Gastroesophageal sphincter (tissue), 4 donors: ENCODE data around the gene GAREM1. TPM values are rescaled to one million over a fixed set of nuclear protein-coding genes. Genes with fewer than 3 reads are reported as not detected.
A peak's percentile ranks its signal among the peaks of the same experiment; 100 is the strongest.

Source experiments
- ATAC-seq: fragments of 150-250 bp; one replicate; pipeline ENCODE4 v1.9.1; 2016; ENCODE audit warnings: mild to moderate bottlenecking, moderate library complexity
- H3K27ac ChIP-seq, 4 donors: fragments of 200-600 bp; sonication (generic) in 3 of 4; 1 replicate in 3 of 4; 2 replicates in 1 of 4; pipeline ENCODE4 v1.5.1; 2016 to 2019
- H3K27me3 ChIP-seq: fragments of 200-600 bp; sonication (generic); one replicate; pipeline ENCODE4 v1.5.1; 2019
- H3K36me3 ChIP-seq, 2 donors: fragments of 200-600 bp; sonication (generic); one replicate each; pipeline ENCODE4 v1.5.1; 2019; ENCODE audit warnings: control low read depth in 1 of 2
- H3K4me1 ChIP-seq, 3 donors: fragments of 200-600 bp; sonication (generic); 1 replicate in 2 of 3; 2 replicates in 1 of 3; pipeline ENCODE4 v1.5.1; 2016 to 2019; ENCODE audit warnings: control low read depth in 2 of 3
- H3K4me3 ChIP-seq, 2 donors: fragments of 200-600 bp; sonication (generic); one replicate each; pipeline ENCODE4 v1.5.1; 2019; ENCODE audit warnings: mild to moderate bottlenecking in 1 of 2, moderate library complexity in 1 of 2
- H3K9me3 ChIP-seq, 3 donors: fragments of 200-600 bp; sonication (generic); one replicate each; pipeline ENCODE4 v1.5.1; 2017 to 2019; ENCODE audit warnings: control low read depth in 2 of 3
- CTCF ChIP-seq, 4 experiments: fragments of 200-600 bp in 2 of 4; fragments of 450-650 bp in 2 of 4; sonication (generic) in 1 of 4; IDR thresholded peaks; one replicate each; pipeline ENCODE4 v1.5.1; 2017 to 2019; ENCODE audit warnings: antibody characterized with exemption in 4 of 4, mild to moderate bottlenecking in 2 of 4, moderate library complexity in 2 of 4
- EP300 ChIP-seq: sonication (generic); formaldehyde crosslinking; IDR thresholded peaks from one replicate; pipeline ENCODE4 v1.6.1; 2017; ENCODE audit warnings: antibody characterized with exemption, mild to moderate bottlenecking
- POLR2A ChIP-seq, 2 donors: fragments of 450-650 bp; IDR thresholded peaks; one replicate each; pipeline ENCODE4 v1.6.1; 2017; ENCODE audit warnings: antibody characterized with exemption in 2 of 2, mild to moderate bottlenecking in 2 of 2, moderate library complexity in 1 of 2
- POLR2AphosphoS5 ChIP-seq: sonication (generic); formaldehyde crosslinking; IDR thresholded peaks from one replicate; pipeline ENCODE4 v1.6.1; 2017; ENCODE audit warnings: antibody characterized with exemption
- WGBS, 2 donors: methylation state at CpG; one replicate each; pipeline ENCODE4 v1.1.5; 2018; ENCODE audit warnings: low coverage in 1 of 2; 5-methylcytosine and 5-hydroxymethylcytosine counted together
- total RNA-seq, 4 donors: library from RNA; depleted of rRNA; stranded (reverse); fragments of >200 nt; gene quantifications; one replicate each; pipeline ENCODE4 v1.1.0, GENCODE V29; 2016

GAREM1 gene
- total RNA-seq, 4 donors from 2014 or later, result 8.2 to 16.6 (median 12.3) TPM

DNA sequence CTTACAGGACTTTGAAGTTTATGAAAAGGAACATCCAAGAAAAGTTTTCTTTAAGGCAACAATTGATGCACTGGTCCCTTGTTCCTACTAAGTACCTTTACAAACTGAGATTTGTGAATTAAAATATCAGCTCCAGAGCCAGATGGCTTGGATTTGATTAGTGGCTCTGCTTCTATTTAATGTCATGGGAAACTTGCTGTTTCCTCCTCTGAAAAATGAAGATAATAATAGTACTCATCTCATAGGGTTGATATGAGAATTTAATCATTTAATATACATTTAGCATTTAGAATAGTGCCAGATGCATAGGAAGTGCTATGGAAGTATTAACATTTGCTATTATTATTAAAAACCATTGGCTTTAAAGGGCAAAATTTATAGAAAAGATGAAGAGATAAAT lies 2.6 kb upstream of the GAREM1 start:
- TF ChIP-seq CTCF (IDR thresholded peaks at IDR 0.05) (no peak), POLR2AphosphoS5 (no peak), POLR2A (IDR thresholded peaks at IDR 0.05) (no peak)
- Histone ChIP-seq H3K36me3 (no peaks in the 10 kb centered on the region), H3K4me3 (no peak overlapping the region), H3K27me3 (no peaks in the 10 kb centered on the region), H3K9me3 (no peaks in the 10 kb centered on the region), H3K27ac (no peak overlapping the region), H3K4me1 (peaks cover 0 to 22% (median 3%) of the 10 kb centered on the region in 3 donors)
- no peak for ATAC-seq

- H3K36me3 ChIP-seq, result no peaks in the 10 kb centered on the region
- peaks cover 0 to 27% (median 3%) of the 10 kb centered on the region in 3 donors for H3K4me1 ChIP-seq
- no peak overlapping the region for H3K27ac ChIP-seq
- no peaks in the 10 kb centered on the region for H3K27me3 ChIP-seq
- no peak for TF ChIP-seq POLR2A (IDR thresholded peaks at IDR 0.05)
- TF ChIP-seq CTCF (IDR thresholded peaks at IDR 0.05), result no peak
- TF ChIP-seq POLR2AphosphoS5, result no peak
- TF ChIP-seq EP300, result no peak
- no peak for ATAC-seq
- H3K9me3 ChIP-seq, result no peaks in the 10 kb centered on the region
- WGBS, 2 donors, result 0% methylated on average over 1 of the region's 1 CpG
- no peak overlapping the region for H3K4me3 ChIP-seq
These were observed 2.2 kb upstream of the GAREM1 start for GRCh38 chr18:32472841-32473240.

DNA sequence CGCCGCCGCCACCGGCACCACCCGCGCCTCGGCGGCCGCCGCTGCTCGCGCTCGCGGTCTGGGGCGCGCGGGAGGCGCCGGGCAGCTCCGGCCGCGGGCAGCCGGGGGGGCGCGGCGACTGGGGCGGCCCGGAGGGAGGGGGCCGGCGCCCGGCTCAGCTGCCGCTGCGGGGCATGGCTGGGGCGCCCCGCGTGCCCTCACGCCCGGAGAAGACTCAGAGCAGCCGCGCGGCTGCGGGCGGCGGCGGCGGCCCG lies 295 bp downstream of the GAREM1 start:
- TF ChIP-seq POLR2A (IDR thresholded peaks at IDR 0.05), result no peak
- no peak for TF ChIP-seq CTCF (IDR thresholded peaks at IDR 0.05)
- no peak for TF ChIP-seq POLR2AphosphoS5
- TF ChIP-seq EP300, result no peak
- peak; percentile 64 for ATAC-seq
- no CpG with 5 or more reads among the region's 47 CpGs for WGBS, 2 donors

GRCh38 chr18:32469691-32470459 lies 807 bp downstream of the GAREM1 start:
- WGBS, 2 donors, result 1 to 8% methylated on average over 5 to 6 of the region's 41 CpGs
- H3K4me1 ChIP-seq, result peaks cover 0 to 40% (median 3%) of the 10 kb centered on the region in 3 donors
- no peaks in the 10 kb centered on the region for H3K36me3 ChIP-seq
- H3K27me3 ChIP-seq, result no peaks in the 10 kb centered on the region
- H3K9me3 ChIP-seq, result no peaks in the 10 kb centered on the region
- TF ChIP-seq POLR2A (IDR thresholded peaks at IDR 0.05) (no peak), POLR2AphosphoS5 (peak; percentile 11)
- H3K27ac ChIP-seq, result peak overlapping the region; percentile 65 to 96 (median 92)
- peak; percentile 13 for ATAC-seq
- peak overlapping the region; percentile 86 to 87 for H3K4me3 ChIP-seq

More for the DNA sequence above, 295 bp downstream of the GAREM1 start:
- Histone ChIP-seq H3K36me3 (no peaks in the 10 kb centered on the region), H3K27ac (peak overlapping the region; percentile 65 to 96 (median 92)), H3K27me3 (no peaks in the 10 kb centered on the region), H3K4me3 (peak overlapping the region; percentile 86 to 87), H3K9me3 (no peaks in the 10 kb centered on the region), H3K4me1 (peaks cover 0 to 40% (median 3%) of the 10 kb centered on the region in 3 donors)

DNA sequence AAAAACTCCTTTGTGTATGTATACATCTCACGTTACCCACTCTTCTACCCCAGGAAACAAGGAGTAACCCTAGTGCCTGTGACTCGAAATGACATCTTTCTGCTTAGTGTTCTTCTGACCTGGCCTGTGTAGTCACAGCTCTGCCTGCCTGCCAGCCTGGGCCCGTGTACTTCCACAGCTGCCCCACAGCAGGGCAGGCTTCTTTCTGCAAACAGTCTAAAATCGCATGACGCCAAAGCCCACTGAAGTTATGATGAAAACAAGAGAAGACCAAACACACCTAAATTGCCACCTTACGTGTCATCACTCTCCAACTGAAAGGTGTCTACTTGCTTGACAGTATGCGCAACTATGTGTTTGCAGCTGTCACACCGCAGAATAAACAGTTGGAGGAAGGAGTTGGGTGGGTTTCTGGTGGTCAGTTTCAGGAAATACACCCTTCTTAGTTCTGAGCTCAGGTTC lies 1.5 kb downstream of the GAREM1 start:
- TF ChIP-seq CTCF (IDR thresholded peaks at IDR 0.05) (peak in 3 of 4 experiments; percentile 39 to 52 (median 47)), POLR2AphosphoS5 (peak; percentile 36), POLR2A (IDR thresholded peaks at IDR 0.05) (no peak), EP300 (no peak)
- H3K9me3 ChIP-seq, result no peaks in the 10 kb centered on the region
- H3K4me3 ChIP-seq, result peak overlapping the region; percentile 86 to 87
- ATAC-seq, result no peak
- no peaks in the 10 kb centered on the region for H3K27me3 ChIP-seq
- no peaks in the 10 kb centered on the region for H3K36me3 ChIP-seq
- H3K4me1 ChIP-seq, result peaks cover 0 to 40% (median 3%) of the 10 kb centered on the region in 3 donors
- peak overlapping the region; percentile 65 to 96 (median 92) for H3K27ac ChIP-seq
- 0 to 22% methylated on average over 4 to 8 of the region's 8 CpGs for WGBS, 2 donors
